A673 (cell line): ENCODE results near the gene STRBP.

Experiments used
- CTCF ChIP-seq: fragments of 300-800, 200-600 bp; sonication (generic); conservative IDR thresholded peaks from 2 replicates; pipeline ENCODE4 v1.5.1; 2017; ENCODE audit warnings: low read depth, mild to moderate bottlenecking, antibody characterized with exemption, low read length, moderate library complexity, mixed read lengths
- EZH2 ChIP-seq: fragments of 200-600 bp; sonication (generic); IDR thresholded peaks from 2 replicates; pipeline ENCODE4 v1.6.1; 2017; ENCODE audit warnings: borderline replicate concordance, low read depth, mild to moderate bottlenecking, mixed read lengths, antibody characterized with exemption, low read length; ENCODE audit not compliant: poor library complexity, severe bottlenecking

GRCh38 chr9:123115146-123115913 lies 153.1 kb downstream of the STRBP start:
- TF ChIP-seq CTCF (no peak), EZH2 (no peak)
